KG1 (cell line): ENCODE measurements around the gene SMIM8.

Source experiments
- DNase-seq: peaks from one replicate; lab custom pipeline; 2025; lab: John Stamatoyannopoulos, UW

The SMIM8 gene

GRCh38 chr6:87334683-87335082, 12.3 kb downstream of the SMIM8 start:
- no peak for DNase-seq

- DNase-seq = no peak
Measured at GRCh38 chr6:87336367-87336766, 14.0 kb downstream of the SMIM8 start.

GRCh38 chr6:87340230-87340629, 17.8 kb downstream of the SMIM8 start:
- no peak for DNase-seq

- DNase-seq = no peak
Measured at GRCh38 chr6:87341158-87341557, 18.8 kb downstream of the SMIM8 start.

- no peak for DNase-seq
Measured at GRCh38 chr6:87341899-87342298, 19.5 kb downstream of the SMIM8 start.

GRCh38 chr6:87342829-87343228, 20.4 kb downstream of the SMIM8 start:
- no peak for DNase-seq

- DNase-seq = no peak
Measured at GRCh38 chr6:87344731-87345130, 22.3 kb downstream of the SMIM8 start, which contains the start of gene C6orf163. Gene C6orf163 (plus strand): TSS chr6:87344813. CDS start chr6:87345100, 287 bp downstream.

- no peak for DNase-seq
Measured at GRCh38 chr6:87346700-87347099, 24.3 kb downstream of the SMIM8 start.

GRCh38 chr6:87349896-87350295, 27.5 kb downstream of the SMIM8 start:
- no peak for DNase-seq

GRCh38 chr6:87350516-87350915, 28.1 kb downstream of the SMIM8 start:
- DNase-seq = no peak

GRCh38 chr6:87351583-87351982, 29.2 kb downstream of the SMIM8 start:
- DNase-seq = no peak

- DNase-seq = no peak
Measured at GRCh38 chr6:87356181-87356580, 33.8 kb downstream of the SMIM8 start.

GRCh38 chr6:87357479-87358196, 35.2 kb downstream of the SMIM8 start:
- DNase-seq = no peak

GRCh38 chr6:87364602-87365252, 42.3 kb downstream of the SMIM8 start:
- no peak for DNase-seq

GRCh38 chr6:87366072-87366827, 43.9 kb downstream of the SMIM8 start:
- no peak for DNase-seq

- DNase-seq = no peak
Measured at GRCh38 chr6:87366899-87367298, 44.5 kb downstream of the SMIM8 start.

- DNase-seq = no peak
Measured at GRCh38 chr6:87373377-87373776, 51.0 kb downstream of the SMIM8 start.

- no peak for DNase-seq
Measured at GRCh38 chr6:87375315-87375714, 52.9 kb downstream of the SMIM8 start.

- DNase-seq = no peak
Measured at GRCh38 chr6:87376643-87377042, 54.3 kb downstream of the SMIM8 start.

- no peak for DNase-seq
Measured at GRCh38 chr6:87378947-87379346, 56.6 kb downstream of the SMIM8 start.

GRCh38 chr6:87382861-87383260, 60.5 kb downstream of the SMIM8 start:
- no peak for DNase-seq

- DNase-seq = no peak
Measured at GRCh38 chr6:87384038-87384437, 61.6 kb downstream of the SMIM8 start.

GRCh38 chr6:87384449-87384848, 62.1 kb downstream of the SMIM8 start:
- DNase-seq = no peak
